HCT116 (cell line): ENCODE measurements around the gene KRT81. TPM values are rescaled to one million over a fixed set of nuclear protein-coding genes. Genes with fewer than 3 reads are reported as not detected.

Source experiments
- ATAC-seq: fragments of 200-7000 bp; cut with Tn5 transposase; 2 replicates; pipeline ENCODE4 v1.9.1; 2020; ENCODE audit warnings: mild to moderate bottlenecking, moderate library complexity
- BruUV-seq: library from RNA; stranded (reverse); fragments of 400-500 nt; replicated peaks from 2 replicates; lab custom pipeline; 2021; lab: Mats Ljungman, UMichigan
- CTCF ChIA-PET: fragments of 300-600 bp; sonication (Branson Sonifier 250); formaldehyde crosslinking; loops from one replicate; lab custom pipeline; 2021; ENCODE audit warnings: antibody characterized with exemption; lab: Charles Lee
- POLR2A ChIA-PET: fragments of 300-600, 350-600 bp; sonication (Branson Sonifier 250); formaldehyde crosslinking; loops from one replicate; lab custom pipeline; 2021; ENCODE audit warnings: antibody characterized with exemption; lab: Charles Lee
- RAD21 ChIA-PET, 2 experiments: fragments of 300-600 bp; sonication (Branson Sonifier 250); formaldehyde crosslinking; loops; one replicate each; lab custom pipeline; 2023; ENCODE audit warnings: low total read pairs in 2 of 2; ENCODE audit not compliant: uncharacterized antibody in 2 of 2, unreplicated experiment in 2 of 2, low non-redundant PET in 1 of 2; lab: Charles Lee
- DNase-seq: peaks from one replicate; pipeline ENCODE4 v3.0.0-alpha.2; 2010; ENCODE audit warnings: low read depth, low spot score
- H2AFZ ChIP-seq: fragments of 200-600 bp; shearing (Covaris generic), sonication (generic); 2 replicates; pipeline ENCODE4 v1.6.1; 2017; ENCODE audit warnings: low read depth, mixed run types, mixed read lengths, antibody characterized with exemption, low read length; ENCODE audit not compliant: poor library complexity, severe bottlenecking
- H3K27ac ChIP-seq: 2 replicates; pipeline ENCODE4 v1.5.1; 2012; ENCODE audit warnings: low read depth, low read length
- H3K27me3 ChIP-seq: fragments of 200-600 bp; sonication (generic); 2 replicates; pipeline ENCODE4 v1.6.1; 2016; ENCODE audit warnings: mixed run types, low read length, mixed read lengths; ENCODE audit not compliant: insufficient read depth
- H3K36me3 ChIP-seq, 2 experiments: fragments of 200-500 bp in 1 of 2; fragments of 200-600 bp in 1 of 2; sonication (Bioruptor generic) in 1 of 2; sonication (generic) in 1 of 2; 2 replicates each; pipeline versions ENCODE4 v1.5.1 to v1.6.1; 2014 to 2016; ENCODE audit warnings: low read length in 2 of 2, inconsistent platforms in 1 of 2, mixed read lengths in 1 of 2, mixed run types in 1 of 2; ENCODE audit not compliant: insufficient read depth in 2 of 2, control insufficient read depth in 1 of 2
- H3K4me1 ChIP-seq, 2 experiments: fragments of 200-600 bp in 1 of 2; sonication (generic) in 1 of 2; 2 replicates each; pipeline versions ENCODE4 v1.5.1 to v1.6.1; 2012 to 2017; ENCODE audit warnings: low read length in 2 of 2, inconsistent platforms in 1 of 2, mild to moderate bottlenecking in 1 of 2, mixed read lengths in 1 of 2, mixed run types in 1 of 2, moderate library complexity in 1 of 2; ENCODE audit not compliant: insufficient read depth in 2 of 2, control insufficient read depth in 1 of 2
- H3K4me2 ChIP-seq: fragments of 200-600 bp; sonication (generic); 2 replicates; pipeline ENCODE4 v1.6.1; 2017; ENCODE audit warnings: mixed run types, low read length, mixed read lengths
- H3K4me3 ChIP-seq, 2 experiments: fragments of 200-600 bp in 1 of 2; sonication (generic) in 1 of 2; replicated peaks in 1 of 2; 2 replicates each; pipeline ENCODE4 v1.5.1; 2011 to 2016; ENCODE audit warnings: low read length in 2 of 2, control low read depth in 1 of 2, low read depth in 1 of 2, mild to moderate bottlenecking in 1 of 2, mixed read lengths in 1 of 2, mixed run types in 1 of 2
- H3K79me2 ChIP-seq: fragments of 200-600 bp; sonication (generic); 2 replicates; pipeline ENCODE4 v1.6.1; 2017; ENCODE audit warnings: mild to moderate bottlenecking, mixed run types, low read length, moderate library complexity, mixed read lengths; ENCODE audit not compliant: insufficient read depth
- H3K9ac ChIP-seq: fragments of 200-600 bp; sonication (generic); 2 replicates; pipeline ENCODE4 v1.6.1; 2016; ENCODE audit warnings: low read length, mixed read lengths
- H3K9me2 ChIP-seq: fragments of 200-600 bp; sonication (generic), shearing (Covaris generic); 2 replicates; pipeline ENCODE4 v1.6.1; 2017; ENCODE audit warnings: mixed run types, mild to moderate bottlenecking, moderate library complexity; ENCODE audit not compliant: insufficient read depth
- H3K9me3 ChIP-seq, 2 experiments: fragments of 200-500 bp in 1 of 2; fragments of 200-600 bp in 1 of 2; sonication (Bioruptor generic) in 1 of 2; sonication (generic) in 1 of 2; 2 replicates each; pipeline ENCODE4 v1.6.1; 2014 to 2017; ENCODE audit warnings: low read length in 2 of 2, mixed read lengths in 2 of 2, inconsistent platforms in 1 of 2, low read depth in 1 of 2, mild to moderate bottlenecking in 1 of 2, mixed run types in 1 of 2, moderate library complexity in 1 of 2; ENCODE audit not compliant: control insufficient read depth in 1 of 2, insufficient read depth in 1 of 2
- H4K20me1 ChIP-seq: fragments of 200-600 bp; sonication (generic), shearing (Covaris generic); 2 replicates; pipeline ENCODE4 v1.6.1; 2017; ENCODE audit warnings: mixed run types, mild to moderate bottlenecking, moderate library complexity; ENCODE audit not compliant: insufficient read depth
- ATF3 ChIP-seq: IDR thresholded peaks from 2 replicates; pipeline ENCODE4 v1.6.1; 2012
- CBX3 ChIP-seq: IDR thresholded peaks from 2 replicates; pipeline ENCODE4 v1.6.1; 2012; ENCODE audit warnings: low read depth
- CEBPB ChIP-seq: IDR thresholded peaks from 2 replicates; pipeline ENCODE4 v1.6.1; 2012; ENCODE audit warnings: low read depth
- CTCF ChIP-seq, 3 experiments: fragments of 200-600 bp in 1 of 3; sonication (generic) in 1 of 3; IDR thresholded peaks in 2 of 3; conservative IDR thresholded peaks in 1 of 3; 2 replicates each; pipeline ENCODE4 v1.5.1; 2012 to 2017; ENCODE audit warnings: low read depth in 2 of 3, low read length in 2 of 3, antibody characterized with exemption in 1 of 3, borderline replicate concordance in 1 of 3, control low read depth in 1 of 3, mild to moderate bottlenecking in 1 of 3, mixed read lengths in 1 of 3, mixed run types in 1 of 3, moderate library complexity in 1 of 3; ENCODE audit not compliant: insufficient read depth in 1 of 3
- EGR1 ChIP-seq: IDR thresholded peaks from 2 replicates; pipeline ENCODE4 v1.6.1; 2012; ENCODE audit warnings: low read depth
- ELF1 ChIP-seq: IDR thresholded peaks from 2 replicates; pipeline ENCODE4 v1.6.1; 2012; ENCODE audit warnings: low read depth, borderline replicate concordance
- EZH2 ChIP-seq: fragments of 200-600 bp; sonication (generic); IDR thresholded peaks from 2 replicates; pipeline ENCODE4 v1.6.1; 2017; ENCODE audit warnings: antibody characterized with exemption, mixed run types
- EZH2phosphoT487 ChIP-seq: fragments of 200-600 bp; IDR thresholded peaks from 2 replicates; pipeline ENCODE4 v1.6.1; 2018; ENCODE audit warnings: antibody characterized with exemption, borderline replicate concordance
- JUND ChIP-seq: IDR thresholded peaks from 2 replicates; pipeline ENCODE4 v1.6.1; 2012
- MAX ChIP-seq: IDR thresholded peaks from 2 replicates; pipeline ENCODE4 v1.6.1; 2012
- POLR2AphosphoS5 ChIP-seq: IDR thresholded peaks from 2 replicates; pipeline ENCODE4 v1.6.1; 2011; ENCODE audit warnings: mild to moderate bottlenecking, low read depth, low read length, moderate library complexity
- RAD21 ChIP-seq: IDR thresholded peaks from 2 replicates; pipeline ENCODE4 v1.6.1; 2012; ENCODE audit warnings: low read depth, mild to moderate bottlenecking
- REST ChIP-seq: IDR thresholded peaks from 2 replicates; pipeline ENCODE4 v1.6.1; 2012; ENCODE audit warnings: low read depth
- SP1 ChIP-seq: IDR thresholded peaks from 2 replicates; pipeline ENCODE4 v1.6.1; 2012; ENCODE audit warnings: low read depth
- SRF ChIP-seq: IDR thresholded peaks from 2 replicates; pipeline ENCODE4 v1.6.1; 2012; ENCODE audit warnings: low read depth
- TCF7L2 ChIP-seq: IDR thresholded peaks from 2 replicates; pipeline ENCODE4 v1.7.0; 2011; ENCODE audit warnings: borderline replicate concordance, inconsistent platforms; ENCODE audit not compliant: insufficient read depth, insufficient read length; ENCODE audit errors: extremely low read depth
- YY1 ChIP-seq: IDR thresholded peaks from 2 replicates; pipeline ENCODE4 v1.6.1; 2011; ENCODE audit warnings: low read length, low read depth, moderate library complexity, mild to moderate bottlenecking; ENCODE audit not compliant: insufficient replicate concordance; ENCODE audit errors: extremely low read depth
- ZBTB33 ChIP-seq: IDR thresholded peaks from 2 replicates; pipeline ENCODE4 v1.6.1; 2011; ENCODE audit warnings: mild to moderate bottlenecking, low read length, moderate library complexity; ENCODE audit not compliant: insufficient replicate concordance; ENCODE audit errors: extremely low read depth
- ZFX ChIP-seq: fragments of 450-650 bp; IDR thresholded peaks from 2 replicates; pipeline ENCODE4 v1.6.1; 2017
- ZNF274 ChIP-seq: fragments of 200-500 bp; sonication (Bioruptor generic); IDR thresholded peaks from 2 replicates; pipeline ENCODE4 v1.6.1; 2014; ENCODE audit warnings: mild to moderate bottlenecking, low read depth, low read length, inconsistent platforms
- intact Hi-C: fragments of 100-400 bp; cut with micrococcal nuclease; formaldehyde crosslinking; loops from 2 replicates; pipeline ENCODE4 v1.10.0; 2022
- total RNA-seq: library from RNA; stranded (reverse); gene quantifications from one replicate; pipeline ENCODE4 v1.2.1, GENCODE V29; 2021; ENCODE audit not compliant: unreplicated experiment

The KRT81 gene
- total RNA-seq, 1 experiment from 2014 or later, result 0.84 TPM

- Histone ChIP-seq H3K36me3 (no peaks in the 10 kb centered on the region), H3K4me2 (no peak overlapping the region), H3K27me3 (no peaks in the 10 kb centered on the region), H3K9me2 (no peaks in the 10 kb centered on the region), H3K9me3 (no peaks in the 10 kb centered on the region), H4K20me1 (no peaks in the 10 kb centered on the region), H3K27ac (no peak overlapping the region), H3K9ac (no peak overlapping the region), H2AFZ (no peak overlapping the region), H3K4me3 (no peak overlapping the region), H3K4me1 (peaks cover 0 to 13% of the 10 kb centered on the region in 2 experiments; a peak in 2 of 4 replicates), H3K79me2 (no peaks in the 10 kb centered on the region)
- DNase-seq (no peak), ATAC-seq (no peak)
- ChIA-PET CTCF (no interaction called here), RAD21 (no interaction called here), POLR2A (no interaction called here)
- TF ChIP-seq CEBPB (no peak), JUND (no peak), REST (no peak), RAD21 (no peak), SP1 (no peak), EZH2 (no peak), MAX (no peak), ATF3 (no peak), CTCF (IDR thresholded peaks at IDR 0.05 in 2 of 3, conservative IDR thresholded peaks at IDR 0.05 in 1 of 3; ENCODE audit: borderline replicate concordance in 1 of 3, insufficient read depth in 1 of 3, low read depth in 2 of 3, low read length in 2 of 3) (no peak), POLR2AphosphoS5 (no peak), CBX3 (no peak), ZNF274 (no peak), EZH2phosphoT487 (no peak), EGR1 (no peak), YY1 (no peak), TCF7L2 (no peak), ELF1 (no peak), SRF (no peak), ZFX (no peak), ZBTB33 (no peak)
- intact Hi-C loops, result no loop called here
- BruUV-seq, result no TSS peak
These were observed 42.9 kb upstream of the KRT81 start for GRCh38 chr12:52334185-52334584.
